Suprapubic skin (tissue), 3 donors: Measurements from ENCODE around the gene MALRD1.

Experiments
- POLR2A ChIP-seq, 2 donors: fragments of 450-650 bp; IDR thresholded peaks; one replicate each; pipeline ENCODE4 v1.6.1; 2017; ENCODE audit warnings: antibody characterized with exemption in 2 of 2, mild to moderate bottlenecking in 2 of 2, moderate library complexity in 2 of 2
- TF ChIP-seq, protein P1 (sequence below), 2 donors: fragments of 200-600 bp in 1 of 2; fragments of 450-650 bp in 1 of 2; sonication (generic) in 1 of 2; IDR thresholded peaks; one replicate each; pipeline ENCODE4 v1.5.1; 2016 to 2019; ENCODE audit warnings: antibody characterized with exemption in 2 of 2, mild to moderate bottlenecking in 1 of 2, moderate library complexity in 1 of 2

DNA sequence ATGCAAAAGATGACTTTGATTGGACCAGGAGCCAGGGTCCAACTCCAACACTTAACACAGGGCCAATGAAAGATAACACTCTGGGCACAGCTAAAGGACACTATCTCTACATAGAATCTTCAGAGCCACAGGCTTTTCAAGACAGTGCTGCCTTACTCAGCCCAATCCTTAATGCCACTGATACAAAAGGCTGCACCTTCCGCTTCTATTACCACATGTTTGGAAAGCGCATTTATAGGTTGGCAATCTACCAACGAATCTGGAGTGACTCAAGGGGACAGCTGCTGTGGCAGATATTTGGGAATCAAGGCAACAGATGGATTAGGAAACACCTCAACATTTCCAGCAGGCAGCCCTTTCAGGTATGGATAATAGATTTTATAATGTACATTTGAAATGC, 160.7 kb downstream of the MALRD1 start:
- TF ChIP-seq, protein P1, sequence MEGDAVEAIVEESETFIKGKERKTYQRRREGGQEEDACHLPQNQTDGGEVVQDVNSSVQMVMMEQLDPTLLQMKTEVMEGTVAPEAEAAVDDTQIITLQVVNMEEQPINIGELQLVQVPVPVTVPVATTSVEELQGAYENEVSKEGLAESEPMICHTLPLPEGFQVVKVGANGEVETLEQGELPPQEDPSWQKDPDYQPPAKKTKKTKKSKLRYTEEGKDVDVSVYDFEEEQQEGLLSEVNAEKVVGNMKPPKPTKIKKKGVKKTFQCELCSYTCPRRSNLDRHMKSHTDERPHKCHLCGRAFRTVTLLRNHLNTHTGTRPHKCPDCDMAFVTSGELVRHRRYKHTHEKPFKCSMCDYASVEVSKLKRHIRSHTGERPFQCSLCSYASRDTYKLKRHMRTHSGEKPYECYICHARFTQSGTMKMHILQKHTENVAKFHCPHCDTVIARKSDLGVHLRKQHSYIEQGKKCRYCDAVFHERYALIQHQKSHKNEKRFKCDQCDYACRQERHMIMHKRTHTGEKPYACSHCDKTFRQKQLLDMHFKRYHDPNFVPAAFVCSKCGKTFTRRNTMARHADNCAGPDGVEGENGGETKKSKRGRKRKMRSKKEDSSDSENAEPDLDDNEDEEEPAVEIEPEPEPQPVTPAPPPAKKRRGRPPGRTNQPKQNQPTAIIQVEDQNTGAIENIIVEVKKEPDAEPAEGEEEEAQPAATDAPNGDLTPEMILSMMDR (IDR thresholded peaks at IDR 0.05) = no peak
- TF ChIP-seq POLR2A (IDR thresholded peaks at IDR 0.05) = no peak
